ENCODE results near the gene DPM2.

DPM2 gene

DNA sequence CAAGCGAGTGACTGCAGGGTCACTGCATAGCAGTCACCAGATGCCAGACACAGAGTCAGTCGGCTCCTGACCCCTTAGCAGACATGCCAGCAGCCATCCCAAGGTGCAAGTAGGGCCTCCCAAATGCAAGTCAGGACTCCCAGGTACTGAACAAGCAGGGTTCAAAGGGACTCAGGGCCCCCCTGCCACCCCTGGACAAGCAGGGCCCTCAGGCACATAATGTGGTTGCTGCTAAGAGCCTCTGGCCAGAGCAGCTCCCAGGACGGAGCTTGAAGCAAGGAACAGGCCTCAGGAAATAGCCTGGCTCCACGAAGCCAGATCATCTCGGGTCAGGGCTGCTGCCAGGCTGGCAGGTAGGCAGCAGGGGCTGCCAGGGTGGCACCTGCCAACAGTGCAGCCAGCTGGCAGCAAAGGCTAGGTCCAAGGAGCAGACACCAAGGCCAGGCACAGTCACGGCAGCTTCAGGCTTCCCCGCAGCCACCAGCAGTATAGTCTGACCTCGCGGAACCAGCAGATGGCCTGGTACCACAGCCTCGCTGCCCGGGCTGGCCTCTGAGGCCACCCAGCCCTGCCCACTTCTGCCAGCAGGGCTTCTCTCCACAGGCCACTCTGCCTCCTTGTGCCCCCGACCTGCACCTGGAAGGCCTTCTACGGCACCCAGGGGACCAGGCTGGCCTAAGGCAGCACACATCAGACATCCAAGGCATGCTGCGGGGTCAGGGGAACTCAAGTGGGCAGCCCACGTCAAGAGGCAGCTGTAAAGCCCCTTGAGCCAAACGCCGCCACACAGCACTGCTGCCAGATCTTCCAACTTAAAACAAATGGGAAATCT, 35.7 kb upstream of the DPM2 start:
- in situ Hi-C loops (cut with MboI; ENCODE audit: low sequenced_read_pairs), result no loop called here

DNA sequence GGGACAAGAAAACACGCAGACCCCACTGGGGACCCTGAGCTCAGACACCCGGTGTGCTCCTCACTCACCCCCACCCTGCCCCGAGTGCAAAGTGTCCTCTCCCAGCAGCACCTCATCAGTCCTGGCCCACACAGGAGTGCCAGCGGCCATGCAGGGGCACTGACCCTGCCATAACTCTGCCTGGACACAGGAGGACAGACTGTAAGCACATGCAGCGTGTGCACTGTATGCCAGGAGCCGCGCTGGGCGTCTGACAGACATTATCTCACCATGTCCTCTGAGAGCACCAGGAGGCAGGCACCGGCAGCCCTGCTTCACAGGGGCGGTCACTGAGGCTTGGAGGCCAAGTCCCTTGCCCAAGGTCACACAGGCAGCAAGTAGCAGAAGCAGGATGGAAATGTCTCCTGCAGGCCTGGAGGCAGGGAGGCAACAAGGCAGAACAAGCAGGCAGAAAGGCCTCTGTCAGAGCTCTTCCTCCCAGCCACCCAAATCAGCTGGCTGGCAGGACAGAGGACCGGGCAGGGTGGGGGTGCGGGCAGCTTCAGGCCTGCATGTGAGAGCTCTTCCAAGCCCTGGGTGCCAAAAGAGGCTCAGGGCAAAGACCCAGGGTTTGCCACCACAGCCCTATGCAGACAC, 34.7 kb upstream of the DPM2 start:
- in situ Hi-C loops (cut with MboI; ENCODE audit: low sequenced_read_pairs), result no loop called here

DNA sequence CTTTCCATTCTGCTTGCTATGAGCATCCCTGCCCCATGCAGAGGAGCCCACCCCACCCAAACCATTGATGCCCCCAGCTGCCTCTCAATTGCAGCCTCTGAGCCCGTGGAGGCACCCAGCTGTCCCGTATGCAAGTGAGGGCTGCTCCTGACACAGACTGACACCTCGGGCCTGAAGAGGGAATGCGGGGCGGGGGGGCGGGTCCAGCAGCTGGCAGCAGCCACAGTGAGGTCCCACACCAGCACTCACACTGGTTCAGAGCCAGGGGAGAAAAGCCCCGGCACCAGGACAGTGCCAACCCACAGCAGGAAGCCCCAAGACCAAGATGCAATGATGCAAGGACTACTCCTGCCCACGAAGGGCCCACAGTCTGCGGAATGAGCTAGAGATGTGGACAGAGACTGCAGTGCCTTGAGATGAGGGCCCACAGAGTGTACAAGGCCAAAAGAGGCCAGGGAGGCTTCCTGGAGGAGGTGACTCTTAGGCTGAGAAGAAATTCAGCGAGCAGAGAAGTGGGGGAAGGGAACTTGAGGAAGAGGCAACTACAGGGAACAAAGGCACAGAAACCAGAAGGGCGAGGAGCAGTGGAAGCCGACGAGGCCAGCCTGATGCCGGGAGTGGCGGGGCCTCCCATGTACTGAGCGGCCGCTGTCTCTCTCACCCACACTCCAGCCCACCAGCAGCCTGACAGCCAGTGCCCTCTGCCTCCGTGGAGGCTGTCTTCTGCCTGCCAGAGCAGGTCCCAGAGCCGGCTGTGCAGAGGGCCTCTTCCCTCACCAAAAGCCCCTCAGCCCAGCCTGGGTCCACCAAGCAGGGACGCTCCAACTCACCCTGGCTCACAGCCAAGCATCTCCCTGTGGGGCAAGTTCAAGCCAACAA, 33.9 kb upstream of the DPM2 start:
- in situ Hi-C loops (cut with MboI; ENCODE audit: low sequenced_read_pairs), result no loop called here

DNA sequence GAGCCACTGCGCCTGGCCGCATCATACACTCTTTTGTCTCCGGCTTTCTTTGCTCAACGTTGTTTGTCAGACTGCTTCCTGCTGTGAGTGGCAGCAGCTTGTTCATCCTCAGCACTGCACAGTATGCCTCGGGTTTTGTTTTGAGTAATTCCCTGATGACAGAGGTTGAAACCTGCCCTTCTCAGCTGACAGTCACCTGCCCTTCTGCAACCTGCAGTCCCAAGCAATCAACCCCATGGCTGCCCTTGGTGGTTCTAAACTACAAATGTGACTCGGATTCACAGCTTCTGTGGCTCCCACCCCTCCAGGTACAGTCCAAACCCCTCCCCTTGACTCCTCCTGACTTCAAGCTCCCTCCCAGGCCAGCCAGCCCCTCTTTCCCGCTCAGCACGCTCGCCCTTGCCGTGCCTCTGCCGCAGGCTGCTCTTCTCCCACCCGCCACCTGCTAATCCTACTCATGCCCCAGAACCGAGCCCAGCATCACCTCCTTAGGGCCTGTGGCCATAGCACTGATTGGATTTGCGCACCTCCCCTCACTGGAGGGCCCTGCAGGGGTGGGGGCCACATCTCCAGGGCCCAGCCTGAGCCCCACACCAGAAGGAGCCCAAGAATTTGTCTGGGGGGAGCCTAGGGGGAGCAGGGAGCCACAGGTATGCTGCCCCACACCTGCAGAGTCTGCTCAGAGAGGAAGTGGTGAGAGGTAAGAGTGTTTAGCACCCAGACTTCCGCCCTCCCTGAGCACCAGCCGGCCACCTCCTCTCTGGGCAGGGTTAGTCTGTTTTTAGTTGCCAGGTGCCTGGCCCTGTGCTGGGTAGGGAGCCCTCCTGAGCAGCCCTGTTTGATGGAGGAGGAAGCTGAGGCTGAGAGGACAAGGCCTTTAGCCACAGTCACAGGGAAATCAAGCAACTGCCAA, 33.0 kb upstream of the DPM2 start:
- in situ Hi-C loops (cut with MboI; ENCODE audit: low sequenced_read_pairs), result no loop called here

DNA sequence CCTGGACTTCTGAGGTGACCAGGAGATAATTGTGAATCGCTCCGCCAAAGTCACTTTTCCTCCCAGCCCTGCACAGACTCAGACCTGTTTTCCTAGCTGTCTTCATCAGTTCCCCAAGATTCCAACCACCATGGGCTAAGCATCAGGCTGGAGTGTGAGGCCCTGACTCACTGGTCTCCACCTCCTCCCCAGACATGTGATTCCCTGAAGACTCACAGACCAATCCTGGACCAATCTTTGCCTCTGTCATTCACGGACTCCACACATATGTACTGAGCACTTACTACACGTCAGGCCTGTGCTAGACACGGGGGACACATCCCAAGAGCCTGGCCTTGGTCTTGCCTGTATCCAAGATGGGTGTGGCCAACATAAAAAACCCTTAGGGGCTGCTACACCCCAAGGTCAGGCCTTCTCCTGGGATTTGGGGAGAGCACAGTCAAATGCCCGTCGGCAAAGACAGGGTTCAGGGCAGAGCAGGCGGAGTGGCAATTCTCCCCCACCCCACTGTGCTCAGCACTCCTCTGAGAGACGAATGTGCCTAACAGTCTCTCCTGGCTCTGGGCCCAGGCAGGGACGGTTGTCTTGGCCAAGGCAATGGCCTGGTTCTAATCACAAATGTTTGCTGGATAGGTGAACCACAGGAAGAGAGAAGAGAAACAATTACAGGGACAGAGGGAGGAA, 31.2 kb upstream of the DPM2 start:
- in situ Hi-C loops (cut with MboI; ENCODE audit: low sequenced_read_pairs), result no loop called here

DNA sequence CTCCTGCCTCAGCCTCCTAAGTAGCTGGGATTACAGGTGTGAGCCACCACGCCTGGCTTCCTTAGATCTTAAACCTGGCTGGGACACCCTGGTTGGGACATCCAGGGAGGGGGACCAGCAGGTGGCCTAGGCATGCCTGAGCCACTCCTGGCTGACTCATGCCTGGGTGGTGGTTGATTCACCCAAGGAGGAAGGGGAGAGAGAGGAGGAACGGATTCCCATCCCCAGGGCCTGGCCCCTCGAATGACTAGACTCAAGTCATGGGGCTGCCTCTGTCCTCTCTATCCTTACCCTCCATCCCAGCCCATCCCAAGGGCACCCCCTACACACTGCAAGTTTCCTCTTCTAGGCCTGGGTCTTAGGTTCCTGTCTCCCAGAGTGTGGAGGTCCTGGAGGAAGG, 30.4 kb upstream of the DPM2 start:
- in situ Hi-C loops (cut with MboI; ENCODE audit: low sequenced_read_pairs), result no loop called here

DNA sequence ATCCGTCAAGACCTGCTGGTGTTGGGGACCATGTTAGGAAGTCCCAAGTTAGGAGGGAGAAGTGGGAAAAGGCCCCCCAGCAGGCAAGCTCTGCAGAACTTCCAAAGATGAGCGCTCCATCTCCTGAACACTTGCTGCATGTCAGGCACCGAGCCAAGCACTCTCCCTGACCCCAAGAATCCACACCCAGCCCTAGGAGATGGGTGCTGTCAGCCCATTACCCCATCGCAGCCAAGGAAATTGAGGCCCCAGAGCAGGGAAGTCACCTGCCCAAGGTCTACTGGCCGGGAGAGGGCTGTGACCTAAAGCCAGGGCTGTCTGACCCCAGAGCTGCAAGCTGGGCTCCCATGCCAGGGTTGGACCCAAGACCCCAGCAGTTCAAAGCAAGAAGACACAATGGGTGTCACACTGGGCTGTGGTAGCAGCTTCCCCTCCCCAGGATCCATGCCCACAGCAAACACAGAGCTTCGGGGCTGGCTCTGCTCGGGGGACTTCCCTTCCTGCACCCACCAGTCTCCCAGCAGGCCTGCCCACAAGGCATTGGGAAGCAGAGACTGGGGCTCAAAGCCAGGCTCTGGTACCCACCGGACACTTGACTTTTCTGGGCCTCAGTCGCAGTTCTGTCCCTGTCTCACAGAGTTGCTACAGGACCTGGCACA, 29.6 kb upstream of the DPM2 start:
- in situ Hi-C loops (cut with MboI; ENCODE audit: low sequenced_read_pairs), result no loop called here

DNA sequence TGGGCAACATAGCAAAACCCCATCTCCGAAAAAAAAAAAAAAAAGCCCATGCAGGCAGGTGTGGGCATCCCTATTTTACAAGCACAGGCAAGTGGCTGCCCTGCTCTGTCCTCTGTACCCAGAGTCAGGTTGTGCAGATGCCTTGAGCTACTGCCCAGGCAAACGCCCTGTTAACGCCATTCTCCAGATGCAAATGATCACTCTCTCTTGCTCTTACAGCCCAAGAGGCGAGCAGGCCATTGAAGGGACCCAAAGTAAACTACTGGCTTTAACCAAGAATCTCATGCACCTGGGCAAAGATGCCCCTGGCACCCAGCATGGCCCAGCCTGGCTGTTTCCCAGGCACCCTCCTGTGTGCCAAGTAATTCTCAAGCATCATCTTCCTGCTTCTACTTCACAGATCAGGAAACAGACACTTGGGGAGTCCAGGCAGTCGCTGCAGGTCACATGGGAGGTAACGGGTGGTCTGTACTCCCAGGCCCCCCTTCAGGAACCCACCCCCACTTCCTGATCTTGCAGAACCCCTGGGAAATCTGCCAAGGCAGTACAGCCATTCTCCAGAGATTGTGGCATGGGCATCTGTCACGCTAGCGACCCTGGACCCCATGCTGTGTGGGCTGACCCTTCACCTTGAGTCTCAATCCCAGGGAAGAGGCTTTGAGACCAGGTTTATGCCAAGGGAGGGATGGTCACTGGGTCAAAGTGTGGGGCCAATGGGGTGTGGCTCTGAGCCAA, 28.9 kb upstream of the DPM2 start:
- in situ Hi-C loops (cut with MboI; ENCODE audit: low sequenced_read_pairs), result no loop called here

DNA sequence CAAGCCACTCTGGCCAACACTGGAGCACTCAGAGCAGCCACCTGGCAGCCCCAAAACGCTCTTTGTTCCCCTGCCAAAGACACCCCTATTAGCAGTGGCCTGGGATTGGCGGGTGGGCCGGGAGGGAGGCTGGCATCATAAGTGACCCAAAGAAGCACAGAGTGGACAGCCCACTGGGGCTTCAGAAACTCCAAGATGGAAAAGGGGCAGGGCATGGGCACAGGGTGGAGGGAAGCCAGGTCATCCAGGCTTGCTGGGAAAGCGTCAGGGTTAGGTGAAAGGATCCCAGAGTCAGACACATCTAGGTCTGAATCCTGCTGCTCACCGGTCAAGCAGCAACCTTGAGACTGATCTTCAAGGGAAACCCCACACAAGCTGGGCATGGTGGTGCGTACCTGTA, 28.3 kb upstream of the DPM2 start:
- in situ Hi-C loops (cut with MboI; ENCODE audit: low sequenced_read_pairs), result no loop called here

DNA sequence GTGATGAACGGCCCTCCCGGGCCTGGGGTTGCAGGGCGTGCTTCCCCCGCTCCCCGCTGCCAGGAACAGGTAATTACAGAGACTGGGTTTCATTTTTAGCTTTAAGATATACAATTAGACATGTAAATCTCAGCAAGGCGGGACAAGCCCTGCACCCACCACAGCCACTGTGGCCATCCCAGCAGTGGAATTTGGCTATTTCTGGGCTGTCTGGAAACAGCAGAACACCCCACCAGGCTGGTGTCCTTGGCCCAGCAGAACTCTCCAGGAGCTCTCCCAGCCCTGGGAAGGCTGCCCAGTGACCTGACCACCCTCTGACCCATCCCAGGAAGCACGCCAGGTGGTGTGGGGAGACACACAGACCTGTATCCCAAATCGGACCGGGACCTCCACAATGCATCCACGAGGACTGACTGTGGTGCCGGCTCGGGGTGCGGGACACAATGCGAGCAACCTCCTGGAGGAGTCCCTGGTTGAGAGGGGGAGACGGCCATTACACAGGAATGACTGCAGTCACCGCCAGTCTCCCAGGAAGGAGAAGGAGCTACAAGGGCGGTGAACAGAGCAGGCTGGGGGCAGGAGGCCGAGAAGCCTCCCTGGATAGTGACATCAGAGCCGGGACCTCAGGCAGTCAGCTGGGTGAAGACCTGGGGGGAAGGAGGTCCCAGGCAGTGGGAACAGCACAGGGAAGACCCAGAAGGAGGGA, 25.9 kb upstream of the DPM2 start:
- in situ Hi-C loops (cut with MboI; ENCODE audit: low sequenced_read_pairs), result no loop called here

DNA sequence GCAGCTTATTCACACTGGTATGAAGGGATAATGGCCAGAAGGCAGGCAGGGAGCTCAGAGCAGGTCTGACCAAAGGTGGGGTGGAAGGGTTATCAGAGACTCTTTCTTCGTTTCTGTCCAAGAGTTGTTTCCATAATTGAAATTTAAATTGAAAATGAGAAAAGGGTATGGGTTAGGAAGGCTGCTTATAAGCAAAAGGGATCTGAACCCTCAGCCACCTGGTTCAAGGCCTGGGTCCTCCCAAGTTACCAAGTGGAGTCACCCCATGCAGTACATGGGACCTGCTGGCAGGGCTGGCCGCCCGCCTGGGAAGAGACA, 25.3 kb upstream of the DPM2 start:
- in situ Hi-C loops (cut with MboI; ENCODE audit: low sequenced_read_pairs), result no loop called here

DNA sequence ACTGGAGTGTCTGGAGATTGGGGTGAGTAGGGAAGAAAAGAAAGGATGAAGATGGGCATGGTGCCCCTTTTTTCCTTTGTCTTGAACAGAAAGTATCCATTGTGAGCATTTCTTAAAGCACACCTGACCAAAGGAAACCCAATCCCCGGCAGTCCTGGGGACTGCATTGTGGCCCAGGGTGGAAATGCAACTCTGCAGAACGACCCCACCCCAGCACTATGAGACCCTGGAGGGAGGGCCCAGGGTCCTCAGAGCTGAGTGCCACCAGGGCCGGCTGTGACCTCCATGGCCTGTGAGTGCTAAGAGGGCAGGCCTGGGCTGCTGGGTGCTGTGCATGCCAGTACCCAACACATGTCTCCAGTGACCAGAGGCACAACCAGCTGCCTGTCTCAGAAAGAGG, 24.6 kb upstream of the DPM2 start:
- in situ Hi-C loops (cut with MboI; ENCODE audit: low sequenced_read_pairs), result no loop called here

DNA sequence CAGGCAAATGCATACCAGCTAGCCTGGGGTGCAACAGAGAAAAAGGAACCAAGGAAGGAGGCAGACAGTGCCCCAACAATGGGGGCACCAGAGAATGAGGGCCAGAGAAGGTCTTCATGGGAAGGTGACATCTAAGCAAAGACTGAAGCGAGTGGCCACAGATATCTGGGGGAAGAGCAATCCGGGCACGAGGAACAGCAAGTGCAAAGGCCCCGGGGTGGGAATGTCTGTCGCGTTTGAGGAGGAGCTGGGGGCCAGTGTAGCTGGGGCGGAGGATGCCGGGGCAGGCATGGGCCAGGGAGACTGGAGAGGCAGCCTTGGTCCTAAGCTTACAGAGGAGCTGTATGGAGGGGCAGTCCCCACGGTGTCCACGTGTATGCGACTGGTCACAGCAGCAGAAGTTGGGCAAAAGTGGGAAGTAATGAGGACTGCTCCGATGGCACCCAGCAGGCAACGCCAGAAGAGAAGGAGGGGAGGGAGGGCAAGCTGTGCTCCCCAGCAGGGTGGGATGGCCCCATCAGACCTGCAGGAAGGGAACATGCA, 24.0 kb upstream of the DPM2 start:
- in situ Hi-C loops (cut with MboI; ENCODE audit: low sequenced_read_pairs), result no loop called here

DNA sequence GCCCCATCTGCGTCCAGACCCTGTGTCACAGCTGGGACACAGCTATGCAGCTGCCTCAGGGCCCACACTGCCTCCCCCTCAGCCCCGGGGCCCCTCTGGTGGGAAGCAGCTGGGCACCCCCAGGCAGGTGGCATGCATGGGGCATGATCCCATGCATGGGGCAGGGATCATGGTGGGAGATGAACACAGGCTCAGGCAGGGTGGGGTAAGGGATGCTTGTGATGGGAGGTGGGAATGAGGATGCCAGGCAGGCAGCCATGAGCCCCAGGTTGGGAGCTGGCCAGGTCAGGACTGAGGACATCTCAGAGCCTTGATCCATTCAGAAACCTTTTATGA, 23.5 kb upstream of the DPM2 start:
- in situ Hi-C loops (cut with MboI; ENCODE audit: low sequenced_read_pairs), result no loop called here

DNA sequence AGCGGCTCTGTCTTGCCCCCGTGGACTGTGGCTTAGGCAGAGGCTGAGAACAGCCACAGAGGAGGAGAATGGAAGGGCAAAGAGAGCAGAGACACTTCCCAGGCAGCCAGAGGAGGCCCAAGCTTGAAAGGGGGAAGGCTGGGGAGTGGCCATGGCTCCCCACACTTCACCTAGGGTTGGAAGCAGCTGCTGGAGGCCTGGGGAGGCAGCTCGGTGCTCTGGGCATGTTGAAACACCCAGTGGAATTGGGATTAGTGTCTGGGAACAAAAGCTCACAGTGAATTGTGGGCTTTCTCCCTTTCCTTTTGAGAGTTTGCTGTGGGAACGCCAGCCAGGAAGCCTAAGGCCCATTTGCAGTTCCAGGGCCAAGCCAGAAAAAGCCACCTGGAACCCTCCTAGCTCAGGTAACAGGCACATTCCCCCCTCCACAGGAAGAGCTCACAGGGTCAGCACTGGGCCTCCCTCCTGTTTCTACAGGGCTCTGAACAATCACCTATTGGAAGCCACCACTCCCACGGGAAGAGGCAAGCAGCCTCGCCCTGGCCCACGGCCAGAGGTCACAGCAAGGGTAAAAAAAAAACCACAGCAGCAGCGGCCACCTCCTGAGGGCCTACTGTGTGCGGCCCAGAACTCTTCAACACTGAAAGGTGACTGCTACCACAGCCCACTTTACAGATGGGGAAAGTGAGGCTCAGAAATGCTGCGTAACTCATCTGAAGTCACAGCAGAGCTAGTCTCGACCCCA, 22.9 kb upstream of the DPM2 start:
- in situ Hi-C loops (cut with MboI; ENCODE audit: low sequenced_read_pairs), result no loop called here

DNA sequence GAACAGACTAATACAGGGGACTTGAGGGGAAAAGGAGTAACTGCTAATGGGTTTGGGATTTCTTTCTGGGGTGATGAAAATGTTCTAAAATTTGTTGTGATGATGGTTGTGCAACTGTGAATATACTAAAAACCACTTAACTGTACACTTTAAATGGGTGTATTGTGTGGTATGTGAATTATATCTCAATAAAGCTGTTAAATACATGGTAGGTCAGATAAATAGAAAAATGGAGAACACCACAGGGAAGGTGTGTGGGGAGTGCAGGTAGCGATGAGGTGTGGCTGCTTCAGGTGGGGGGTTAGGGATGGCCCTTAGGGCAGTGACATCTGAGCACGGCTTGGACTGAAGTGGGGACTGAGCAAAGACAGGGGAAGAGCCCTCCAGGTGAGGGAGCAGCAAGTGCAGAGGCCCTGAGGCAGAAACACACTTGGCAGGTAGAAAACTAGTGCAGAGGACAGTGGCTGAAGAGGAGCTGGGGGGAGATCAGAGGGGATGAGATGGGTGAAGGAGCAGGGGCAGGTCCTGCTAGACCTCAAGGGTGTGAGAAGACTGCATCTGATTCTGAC, 22.3 kb upstream of the DPM2 start:
- in situ Hi-C loops (cut with MboI; ENCODE audit: low sequenced_read_pairs), result no loop called here

DNA sequence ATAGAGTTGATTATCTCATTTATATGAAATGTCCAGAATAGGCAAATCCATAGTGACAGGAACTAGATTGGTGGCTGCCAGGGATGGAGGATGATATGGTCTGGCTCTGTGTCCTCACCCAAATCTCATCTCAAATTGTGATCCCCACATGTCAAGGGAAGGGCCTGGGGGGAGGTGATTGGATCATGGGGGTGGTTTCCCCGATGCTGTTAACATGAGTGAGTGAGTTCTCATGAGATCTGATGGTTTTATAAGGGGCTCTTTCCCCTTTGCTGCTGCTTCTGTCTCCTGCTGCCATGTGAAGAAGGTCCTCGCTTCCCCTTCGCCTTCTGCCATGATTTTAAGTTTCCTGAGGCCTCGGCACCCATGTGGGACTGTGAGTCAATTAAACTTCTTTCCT, 21.7 kb upstream of the DPM2 start:
- in situ Hi-C loops (cut with MboI; ENCODE audit: low sequenced_read_pairs), result no loop called here
